GM12801 (cell line): Measurements from ENCODE around the gene PGAM4.

Source experiments
- TF ChIP-seq, protein P1 (sequence below): IDR thresholded peaks from one replicate; pipeline ENCODE4 v1.5.1; 2011; ENCODE audit warnings: control low read depth; ENCODE audit not compliant: insufficient read length; ENCODE audit errors: extremely low read depth

PGAM4 gene

DNA sequence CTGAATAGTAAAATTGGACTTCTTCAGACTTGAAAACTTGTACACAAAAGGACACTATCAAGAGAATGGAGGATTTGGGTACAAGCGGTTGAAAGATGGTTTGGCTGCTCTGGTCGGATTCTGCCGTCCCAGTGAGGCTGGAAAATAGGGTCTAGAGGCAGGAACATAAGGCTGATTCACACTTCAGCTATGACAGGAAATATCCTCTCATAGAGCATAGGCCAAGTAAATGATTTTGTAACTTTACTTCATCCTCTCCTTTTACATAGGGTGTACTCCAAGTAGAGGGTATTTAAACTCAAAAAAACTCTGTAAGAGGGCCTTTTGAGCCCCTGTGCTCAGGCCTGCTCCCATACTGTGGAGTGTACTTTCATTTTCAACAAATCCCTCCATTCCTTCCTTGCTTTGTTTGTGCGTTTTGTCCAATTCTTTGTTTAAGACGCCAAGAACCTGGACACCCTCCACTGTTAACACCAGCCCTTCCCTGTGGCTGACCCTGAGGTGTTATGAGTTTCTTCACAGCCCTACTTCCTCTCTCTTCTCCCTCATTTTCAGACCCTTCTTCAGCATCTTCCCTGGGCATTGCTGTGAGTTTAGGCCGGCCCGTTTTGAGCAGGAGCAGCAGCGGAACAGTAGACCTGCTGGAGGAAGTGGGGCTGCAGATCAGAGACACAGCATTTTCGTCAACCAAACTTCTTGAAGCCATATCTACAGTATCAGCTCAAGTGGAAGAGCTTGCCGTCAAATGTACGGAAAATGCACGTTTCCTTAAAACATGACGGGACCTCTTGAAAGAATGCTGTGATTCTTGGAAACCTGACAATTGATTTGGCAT lies 7.2 kb downstream of the PGAM4 start:
- TF ChIP-seq, protein P1, sequence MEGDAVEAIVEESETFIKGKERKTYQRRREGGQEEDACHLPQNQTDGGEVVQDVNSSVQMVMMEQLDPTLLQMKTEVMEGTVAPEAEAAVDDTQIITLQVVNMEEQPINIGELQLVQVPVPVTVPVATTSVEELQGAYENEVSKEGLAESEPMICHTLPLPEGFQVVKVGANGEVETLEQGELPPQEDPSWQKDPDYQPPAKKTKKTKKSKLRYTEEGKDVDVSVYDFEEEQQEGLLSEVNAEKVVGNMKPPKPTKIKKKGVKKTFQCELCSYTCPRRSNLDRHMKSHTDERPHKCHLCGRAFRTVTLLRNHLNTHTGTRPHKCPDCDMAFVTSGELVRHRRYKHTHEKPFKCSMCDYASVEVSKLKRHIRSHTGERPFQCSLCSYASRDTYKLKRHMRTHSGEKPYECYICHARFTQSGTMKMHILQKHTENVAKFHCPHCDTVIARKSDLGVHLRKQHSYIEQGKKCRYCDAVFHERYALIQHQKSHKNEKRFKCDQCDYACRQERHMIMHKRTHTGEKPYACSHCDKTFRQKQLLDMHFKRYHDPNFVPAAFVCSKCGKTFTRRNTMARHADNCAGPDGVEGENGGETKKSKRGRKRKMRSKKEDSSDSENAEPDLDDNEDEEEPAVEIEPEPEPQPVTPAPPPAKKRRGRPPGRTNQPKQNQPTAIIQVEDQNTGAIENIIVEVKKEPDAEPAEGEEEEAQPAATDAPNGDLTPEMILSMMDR = no peak

DNA sequence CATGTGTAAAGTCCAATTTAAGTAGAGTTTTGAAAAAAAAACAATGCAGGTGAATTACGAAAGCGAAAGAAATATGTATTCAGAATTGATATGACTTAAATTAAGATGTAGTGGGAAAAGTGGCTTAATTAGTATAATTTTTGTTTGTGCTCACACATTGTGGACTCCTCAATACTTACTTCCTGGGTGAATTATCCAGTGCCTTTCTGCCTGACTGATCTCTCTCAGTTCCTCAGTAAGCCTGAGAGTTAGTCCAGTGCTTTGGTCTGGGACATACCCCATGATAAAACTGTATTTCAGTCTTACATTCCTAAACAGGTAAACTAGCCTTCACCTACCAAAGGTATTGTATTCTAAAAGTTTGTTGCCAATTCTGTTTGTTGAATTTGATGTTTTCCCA lies 8.4 kb downstream of the PGAM4 start:
- TF ChIP-seq, protein P1 = no peak

DNA sequence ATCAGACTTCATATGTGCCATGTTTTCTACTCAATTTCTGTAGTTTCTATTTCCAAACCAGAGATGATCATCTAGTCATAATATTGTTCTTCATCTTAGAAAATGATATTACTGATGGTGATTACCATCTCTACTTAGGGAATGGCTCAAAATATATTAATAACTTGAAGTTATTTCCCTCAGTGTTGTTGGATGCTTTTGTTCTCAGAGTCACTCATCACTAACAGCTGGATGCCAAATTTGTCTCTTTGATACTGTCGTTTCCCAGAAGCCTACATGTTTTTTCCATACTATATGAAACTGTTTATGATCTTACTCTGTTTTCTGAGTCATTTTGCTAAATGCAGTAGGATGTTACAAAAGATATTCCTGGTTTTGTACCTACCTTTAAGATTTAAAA lies 8.9 kb downstream of the PGAM4 start:
- TF ChIP-seq, protein P1 = no peak

DNA sequence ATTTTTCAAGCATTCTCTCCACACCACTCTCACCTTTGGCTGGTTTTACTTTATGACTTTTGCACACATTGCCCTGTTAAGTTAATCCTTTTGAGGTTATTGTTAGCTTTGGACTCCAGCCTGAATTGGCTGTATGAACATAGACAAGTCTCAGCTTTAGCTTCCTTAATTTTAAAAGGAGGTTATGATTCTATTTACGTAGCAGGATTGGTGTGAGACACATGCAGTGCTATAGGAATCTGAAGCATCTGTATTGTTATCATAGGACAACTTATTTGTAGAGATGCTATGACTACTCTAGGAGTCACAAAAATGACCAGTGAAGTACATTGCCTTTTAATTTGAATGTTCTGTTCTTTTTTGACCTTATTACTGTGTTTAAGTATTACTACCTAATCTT lies 15.7 kb downstream of the PGAM4 start:
- TF ChIP-seq, protein P1 = no peak

DNA sequence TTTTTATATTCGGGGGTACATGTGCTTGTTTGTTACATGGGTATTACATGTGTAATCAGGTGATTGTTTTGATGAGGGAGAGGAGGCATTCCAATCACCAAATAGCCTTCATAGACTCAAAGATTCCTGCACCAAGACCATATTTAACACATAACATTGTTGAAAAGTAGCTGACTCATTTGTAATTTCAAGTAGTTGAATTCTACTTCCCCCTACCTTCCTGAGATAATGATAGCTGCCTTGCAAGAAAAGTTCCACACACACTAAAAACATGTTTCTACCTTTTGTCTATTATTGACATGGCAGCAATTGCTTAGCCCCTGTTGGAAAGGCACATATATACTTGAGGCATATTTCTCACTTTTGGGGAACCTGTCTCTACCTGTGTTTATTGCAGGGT lies 16.1 kb downstream of the PGAM4 start:
- TF ChIP-seq, protein P1 = no peak

DNA sequence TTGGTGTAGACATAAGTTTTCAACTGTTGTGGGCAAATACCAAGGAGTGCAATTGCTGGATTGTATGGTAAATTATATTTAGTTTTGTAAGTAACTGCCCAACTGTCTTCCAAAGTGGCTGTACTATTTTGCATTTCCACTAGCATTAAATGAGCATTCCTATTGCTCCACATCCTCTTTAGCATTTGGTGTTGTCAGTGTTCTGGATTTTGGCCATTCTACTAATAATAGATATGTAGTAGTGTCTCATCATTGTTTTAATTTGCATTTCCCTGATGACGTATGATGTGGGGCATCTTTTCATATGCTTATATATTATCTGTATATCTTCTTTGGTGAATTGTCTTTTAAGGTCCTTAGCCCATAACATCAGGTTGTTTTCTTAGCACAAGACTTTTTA lies 17.3 kb downstream of the PGAM4 start:
- TF ChIP-seq, protein P1 = no peak

DNA sequence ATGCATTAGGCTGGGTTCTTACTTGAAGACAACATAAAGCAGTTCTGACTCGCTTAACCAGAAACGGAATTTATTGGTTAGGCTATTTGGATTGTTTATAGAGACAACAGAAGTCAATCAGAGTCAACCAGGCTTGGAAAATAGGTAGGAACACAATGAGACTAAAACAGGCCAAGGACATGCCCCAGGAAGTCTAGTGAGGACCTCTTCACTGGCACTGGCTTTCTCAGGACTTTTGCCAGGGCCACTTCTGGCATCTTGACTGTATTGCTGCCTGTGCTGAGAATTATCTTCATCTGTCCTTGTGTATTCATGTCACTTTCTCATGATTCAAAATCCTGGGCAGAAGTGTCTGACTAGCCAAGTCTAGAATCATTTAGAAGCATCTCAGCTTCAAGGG lies 19.6 kb downstream of the PGAM4 start:
- TF ChIP-seq, protein P1 = no peak
